Gastrocnemius medialis (tissue), 4 donors: ENCODE data around the gene ZCCHC14. TPM values are rescaled to one million over a fixed set of nuclear protein-coding genes. Genes with fewer than 3 reads are reported as not detected.
"Not testable (repeated sequence)": the region's sequence is repeated elsewhere in the genome, so short reads cannot be mapped to it uniquely, and the experiment has no call there.

ENCODE experiments used
- ATAC-seq, 2 donors: fragments of 150-250 bp; one replicate each; pipeline ENCODE4 v1.9.1; 2016
- DNase-seq, 2 donors: peaks; one replicate each; pipeline ENCODE4 v3.0.0-alpha.2; 2019
- H3K27ac ChIP-seq, 4 donors: fragments of 200-600 bp; sonication (generic); 1 replicate in 1 of 4; 2 replicates in 3 of 4; pipeline ENCODE4 v1.5.1; 2016 to 2018; ENCODE audit warnings: mild to moderate bottlenecking in 2 of 4, moderate library complexity in 1 of 4
- H3K27me3 ChIP-seq, 3 donors: fragments of 200-600 bp; sonication (generic) in 2 of 3; 1 replicate in 1 of 3; 2 replicates in 2 of 3; pipeline versions ENCODE4 v1.5.1 to v1.6.0; 2016 to 2019; ENCODE audit warnings: mild to moderate bottlenecking in 1 of 3, moderate library complexity in 1 of 3
- H3K36me3 ChIP-seq, 2 donors: fragments of 200-600 bp; sonication (generic) in 1 of 2; one replicate each; pipeline ENCODE4 v1.5.1; 2017 to 2018
- H3K4me1 ChIP-seq, 2 donors: fragments of 200-600 bp; sonication (generic) in 1 of 2; one replicate each; pipeline ENCODE4 v1.5.1; 2016 to 2017; ENCODE audit warnings: mild to moderate bottlenecking in 2 of 2
- H3K4me3 ChIP-seq, 4 donors: fragments of 200-600 bp; sonication (generic) in 3 of 4; 1 replicate in 1 of 4; 2 replicates in 3 of 4; pipeline ENCODE4 v1.5.1; 2016 to 2019; ENCODE audit warnings: mild to moderate bottlenecking in 2 of 4
- H3K9me3 ChIP-seq, 3 donors: fragments of 200-600 bp; sonication (generic) in 2 of 3; 1 replicate in 1 of 3; 2 replicates in 2 of 3; pipeline ENCODE4 v1.5.1; 2016 to 2019
- POLR2A ChIP-seq, 2 donors: fragments of 450-650 bp; IDR thresholded peaks; one replicate each; pipeline ENCODE4 v1.6.1; 2017; ENCODE audit warnings: antibody characterized with exemption in 2 of 2, mild to moderate bottlenecking in 2 of 2, moderate library complexity in 2 of 2
- in situ Hi-C, 4 donors: fragments of 200-750 bp; cut with MboI; loops; one replicate each; pipeline versions ENCODE4 v1.15.0 to v1.8.0; 2017; ENCODE audit warnings: low sequenced_read_pairs in 4 of 4
- intact Hi-C: fragments of 100-400 bp; cut with DNase I; formaldehyde crosslinking; loops from one replicate; pipeline ENCODE4 v1.15.1; 2023; ENCODE audit warnings: low total_unique reads
- total RNA-seq, 4 donors: library from RNA; depleted of rRNA; stranded (reverse); fragments of >200 nt; gene quantifications; one replicate each; pipeline versions ENCODE4 v1.1.0 to v1.2.3, GENCODE V29; 2016
- TF ChIP-seq, protein P1 (sequence below), 5 experiments: fragments of 450-650 bp in 3 of 5; fragments of 200-600 bp in 2 of 5; sonication (generic) in 2 of 5; IDR thresholded peaks in 4 of 5; conservative IDR thresholded peaks in 1 of 5; 1 replicate in 4 of 5; 2 replicates in 1 of 5; pipeline ENCODE4 v1.5.1; 2016 to 2019; ENCODE audit warnings: antibody characterized with exemption in 5 of 5, mild to moderate bottlenecking in 3 of 5, moderate library complexity in 3 of 5

Gene ZCCHC14
- total RNA-seq, 4 donors from 2014 or later: 8.9 to 10.7 (median 9.3) TPM

DNA sequence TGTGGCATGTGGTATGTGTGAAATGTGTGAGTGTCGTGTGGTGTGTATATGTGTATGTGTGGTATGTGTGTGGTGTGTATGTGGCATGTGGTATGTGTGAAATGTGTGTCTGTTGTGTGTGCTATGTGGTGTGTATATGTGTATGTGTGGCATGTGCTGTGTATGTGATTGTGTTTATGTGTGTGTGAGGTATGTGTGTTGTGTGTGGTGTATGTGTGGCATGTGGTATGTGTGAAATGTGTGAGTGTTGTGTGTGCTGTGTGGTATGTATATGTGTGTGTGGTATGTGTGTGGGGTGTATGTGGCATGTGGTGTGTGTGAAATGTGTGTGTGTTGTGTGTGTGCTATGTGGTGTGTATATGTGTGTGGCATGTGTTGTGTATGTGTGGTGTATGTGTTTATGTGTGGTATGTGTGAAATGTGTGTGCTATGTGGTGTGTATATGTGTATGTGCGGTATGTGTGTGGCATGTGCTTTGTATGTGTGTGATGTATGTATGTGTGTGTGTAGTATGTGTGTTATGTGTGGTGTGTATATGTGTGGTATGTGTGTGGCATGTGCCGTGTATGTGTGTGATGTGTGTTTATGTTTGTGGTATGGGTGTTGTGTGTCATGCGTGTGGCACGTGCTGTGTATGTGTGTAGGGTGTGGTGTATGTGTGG is 9.6 kb upstream of the ZCCHC14 start:
- intact Hi-C loops: no loop called here

DNA sequence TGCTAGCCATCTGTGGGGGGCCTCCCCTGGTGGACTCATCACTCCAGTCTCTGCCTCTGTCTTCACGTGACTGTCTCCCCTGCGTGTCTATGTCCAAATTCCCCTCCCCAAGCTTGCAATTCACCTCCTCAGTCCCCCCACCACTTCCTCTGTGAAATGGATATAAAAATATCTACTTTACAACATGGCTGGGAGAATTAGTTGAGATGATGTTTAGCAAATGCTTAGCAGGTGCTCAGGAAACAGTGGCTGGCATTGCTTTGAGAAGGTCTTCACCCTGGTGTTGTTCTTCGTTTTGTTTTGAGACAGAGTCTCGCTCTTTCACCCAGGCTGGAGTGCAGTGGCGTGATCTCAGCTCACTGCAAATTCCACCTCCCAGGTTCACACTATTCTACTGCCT is 8.3 kb upstream of the ZCCHC14 start:
- Histone ChIP-seq H3K4me3 (no peak overlapping the region), H3K4me1 (no peaks in the 10 kb centered on the region), H3K27ac (no peak overlapping the region), H3K36me3 (no peaks in the 10 kb centered on the region), H3K9me3 (no peaks in the 10 kb centered on the region), H3K27me3 (no peaks in the 10 kb centered on the region)
- no peak for TF ChIP-seq POLR2A (IDR thresholded peaks at IDR 0.05)
- TF ChIP-seq, protein P1, sequence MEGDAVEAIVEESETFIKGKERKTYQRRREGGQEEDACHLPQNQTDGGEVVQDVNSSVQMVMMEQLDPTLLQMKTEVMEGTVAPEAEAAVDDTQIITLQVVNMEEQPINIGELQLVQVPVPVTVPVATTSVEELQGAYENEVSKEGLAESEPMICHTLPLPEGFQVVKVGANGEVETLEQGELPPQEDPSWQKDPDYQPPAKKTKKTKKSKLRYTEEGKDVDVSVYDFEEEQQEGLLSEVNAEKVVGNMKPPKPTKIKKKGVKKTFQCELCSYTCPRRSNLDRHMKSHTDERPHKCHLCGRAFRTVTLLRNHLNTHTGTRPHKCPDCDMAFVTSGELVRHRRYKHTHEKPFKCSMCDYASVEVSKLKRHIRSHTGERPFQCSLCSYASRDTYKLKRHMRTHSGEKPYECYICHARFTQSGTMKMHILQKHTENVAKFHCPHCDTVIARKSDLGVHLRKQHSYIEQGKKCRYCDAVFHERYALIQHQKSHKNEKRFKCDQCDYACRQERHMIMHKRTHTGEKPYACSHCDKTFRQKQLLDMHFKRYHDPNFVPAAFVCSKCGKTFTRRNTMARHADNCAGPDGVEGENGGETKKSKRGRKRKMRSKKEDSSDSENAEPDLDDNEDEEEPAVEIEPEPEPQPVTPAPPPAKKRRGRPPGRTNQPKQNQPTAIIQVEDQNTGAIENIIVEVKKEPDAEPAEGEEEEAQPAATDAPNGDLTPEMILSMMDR (IDR thresholded peaks at IDR 0.05 in 4 of 5, conservative IDR thresholded peaks at IDR 0.05 in 1 of 5): no peak
- DNase-seq (no peak), ATAC-seq (no peak)
- in situ Hi-C loops: no loop called here
- intact Hi-C loops: no loop called here

More for the DNA sequence above, 9.6 kb upstream of the ZCCHC14 start:
- no peak overlapping the region for H3K4me3 ChIP-seq
- ATAC-seq (no peak), DNase-seq (no peak)
- no peaks in the 10 kb centered on the region for H3K27me3 ChIP-seq
- no peak for TF ChIP-seq POLR2A (IDR thresholded peaks at IDR 0.05)
- TF ChIP-seq, protein P1 (IDR thresholded peaks at IDR 0.05 in 4 of 5, conservative IDR thresholded peaks at IDR 0.05 in 1 of 5): no peak
- in situ Hi-C loops: no loop called here
- H3K4me1 ChIP-seq: no peaks in the 10 kb centered on the region
- H3K9me3 ChIP-seq: no peaks in the 10 kb centered on the region
- H3K36me3 ChIP-seq: no peaks in the 10 kb centered on the region
- no peak overlapping the region for H3K27ac ChIP-seq

DNA sequence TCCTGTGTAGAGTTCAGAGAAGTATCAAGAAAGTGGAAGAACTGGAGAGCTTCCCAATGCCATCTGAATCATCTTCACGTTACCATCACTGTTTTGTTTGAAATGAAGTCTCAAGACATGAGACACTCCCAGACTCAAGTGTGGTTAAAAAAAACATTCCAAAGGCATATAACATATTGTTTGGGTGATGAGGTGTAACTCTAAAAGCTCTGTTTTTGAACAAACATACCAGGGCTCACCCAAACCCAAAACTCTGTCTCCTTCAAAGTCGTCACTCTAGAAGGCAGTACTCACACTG is 6.3 kb upstream of the ZCCHC14 start:
- intact Hi-C loops (no loop called here), in situ Hi-C loops (no loop called here)
- Histone ChIP-seq H3K36me3 (no peaks in the 10 kb centered on the region), H3K27ac (no peak overlapping the region), H3K27me3 (no peaks in the 10 kb centered on the region), H3K4me1 (no peaks in the 10 kb centered on the region), H3K4me3 (no peak overlapping the region), H3K9me3 (no peaks in the 10 kb centered on the region)
- ATAC-seq: no peak
- TF ChIP-seq, protein P1 (IDR thresholded peaks at IDR 0.05 in 4 of 5, conservative IDR thresholded peaks at IDR 0.05 in 1 of 5): no peak
- no peak for DNase-seq

DNA sequence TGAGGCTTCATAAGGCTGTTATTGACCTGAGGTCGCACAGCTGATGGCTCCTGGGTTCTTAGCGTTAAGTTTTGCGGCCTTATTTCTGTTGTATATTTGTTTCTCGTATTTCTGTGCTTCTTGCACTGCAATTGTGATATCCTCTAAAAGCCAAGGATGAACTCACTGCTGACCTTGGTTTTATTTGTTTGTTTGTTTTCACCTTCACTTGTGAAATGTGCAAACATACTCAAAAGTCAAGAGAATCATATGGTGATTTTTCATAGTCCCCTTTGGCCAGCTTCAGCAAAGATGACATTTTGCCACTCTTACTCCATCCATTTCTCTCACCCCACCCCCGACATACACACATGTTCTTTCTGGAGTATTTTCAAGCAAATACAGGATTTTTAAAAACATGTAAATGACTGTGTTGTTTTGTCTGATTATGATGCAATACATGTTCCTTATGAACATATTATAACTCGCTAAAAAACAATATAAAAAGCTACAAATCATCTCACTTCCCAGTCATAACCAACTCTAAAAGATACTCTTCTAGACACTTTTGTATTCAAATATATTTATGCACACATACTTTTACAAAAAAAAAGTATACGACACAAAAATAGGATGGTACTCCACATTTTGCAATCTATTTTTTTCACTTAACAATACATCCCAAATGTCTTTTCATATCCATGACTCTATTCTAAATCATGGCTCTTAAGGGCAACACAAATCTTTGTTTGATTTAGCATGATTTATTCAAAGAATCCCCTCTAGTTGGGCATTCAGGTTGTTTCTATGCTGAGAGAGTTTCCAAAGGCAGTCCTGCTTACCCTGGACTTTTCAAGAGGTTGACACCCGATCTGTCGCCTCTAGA is 5.7 kb upstream of the ZCCHC14 start:
- H3K27ac ChIP-seq: no peak overlapping the region
- peaks cover 2 to 3% of the 10 kb centered on the region in 2 donors for H3K4me1 ChIP-seq
- no peaks in the 10 kb centered on the region for H3K36me3 ChIP-seq
- H3K27me3 ChIP-seq: no peaks in the 10 kb centered on the region
- no peak overlapping the region for H3K4me3 ChIP-seq
- intact Hi-C loops (no loop called here), in situ Hi-C loops (no loop called here)
- TF ChIP-seq POLR2A (IDR thresholded peaks at IDR 0.05): no peak
- ATAC-seq: no peak
- no peaks in the 10 kb centered on the region for H3K9me3 ChIP-seq
- no peak for DNase-seq

DNA sequence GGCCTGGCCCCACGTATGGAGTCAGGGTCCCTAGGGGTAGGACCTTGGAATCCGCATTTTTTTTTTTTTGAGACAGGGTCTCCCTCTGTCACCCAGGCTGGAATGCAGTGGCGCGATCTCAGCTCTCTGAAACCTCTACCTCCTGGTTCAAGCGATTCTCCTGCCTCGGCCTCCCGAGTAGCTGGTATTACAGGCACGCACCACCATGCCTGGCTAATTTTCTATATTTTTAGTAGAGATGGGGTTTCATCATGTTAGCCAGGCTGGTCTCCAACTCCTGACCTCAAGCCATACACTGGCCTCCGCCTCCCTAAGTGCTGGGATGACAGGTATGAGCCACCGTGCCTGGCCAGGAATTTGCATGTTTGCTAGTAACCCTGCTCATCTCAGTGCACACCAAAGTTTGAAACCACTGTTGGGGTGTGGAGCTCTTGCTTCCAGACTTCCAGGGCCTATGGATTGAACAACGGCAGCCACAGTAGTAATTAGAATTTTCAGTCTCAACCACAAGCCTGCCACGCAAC is 5.0 kb upstream of the ZCCHC14 start:
- intact Hi-C loops, H3K36me3 ChIP-seq, in situ Hi-C loops: not testable (repeated sequence)

DNA sequence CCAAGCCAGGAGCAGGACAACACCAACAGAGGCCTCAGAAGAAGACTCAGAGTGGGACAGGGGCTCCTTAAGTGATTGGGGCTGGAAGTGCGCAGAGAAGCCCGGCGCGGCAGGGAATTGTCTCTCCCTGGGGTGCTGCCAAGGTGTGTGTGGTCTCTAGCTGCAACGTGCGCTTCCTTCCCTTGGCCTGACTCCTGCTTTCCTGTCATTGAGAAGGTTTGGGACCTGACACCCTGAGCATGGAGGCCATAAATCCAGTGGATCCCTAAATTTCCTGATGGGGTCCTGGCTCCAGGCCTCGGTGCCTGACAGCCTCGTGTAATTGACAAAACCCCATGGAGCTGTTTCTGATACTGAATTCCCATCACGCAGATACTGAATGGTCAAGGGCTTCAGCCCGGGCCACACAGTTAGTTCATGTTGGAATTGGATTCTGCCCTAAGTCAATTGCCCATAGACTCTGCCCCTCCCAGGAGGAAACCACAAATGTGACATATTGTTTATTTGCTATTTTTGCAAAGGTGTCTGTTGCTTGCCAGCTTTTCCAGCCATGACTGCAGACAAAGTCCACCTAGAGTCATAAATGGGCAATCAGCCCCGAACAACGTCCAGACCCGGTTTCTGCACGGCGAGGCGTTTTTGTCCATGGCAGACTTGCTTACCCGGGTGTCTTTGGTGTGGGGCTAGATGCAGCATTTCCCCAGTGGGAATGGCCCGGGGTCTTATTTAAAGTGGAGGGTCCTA is 4.4 kb upstream of the ZCCHC14 start:
- ATAC-seq, H3K36me3 ChIP-seq, H3K27me3 ChIP-seq, DNase-seq, H3K9me3 ChIP-seq, in situ Hi-C loops, H3K4me3 ChIP-seq, H3K4me1 ChIP-seq, intact Hi-C loops, H3K27ac ChIP-seq: not testable (repeated sequence)

More for the DNA sequence above, 5.0 kb upstream of the ZCCHC14 start:
- not testable (repeated sequence) for H3K27ac ChIP-seq, H3K27me3 ChIP-seq, H3K4me3 ChIP-seq, H3K9me3 ChIP-seq, ATAC-seq, DNase-seq, H3K4me1 ChIP-seq
